ENCODE results near the gene CPOX.

DNA sequence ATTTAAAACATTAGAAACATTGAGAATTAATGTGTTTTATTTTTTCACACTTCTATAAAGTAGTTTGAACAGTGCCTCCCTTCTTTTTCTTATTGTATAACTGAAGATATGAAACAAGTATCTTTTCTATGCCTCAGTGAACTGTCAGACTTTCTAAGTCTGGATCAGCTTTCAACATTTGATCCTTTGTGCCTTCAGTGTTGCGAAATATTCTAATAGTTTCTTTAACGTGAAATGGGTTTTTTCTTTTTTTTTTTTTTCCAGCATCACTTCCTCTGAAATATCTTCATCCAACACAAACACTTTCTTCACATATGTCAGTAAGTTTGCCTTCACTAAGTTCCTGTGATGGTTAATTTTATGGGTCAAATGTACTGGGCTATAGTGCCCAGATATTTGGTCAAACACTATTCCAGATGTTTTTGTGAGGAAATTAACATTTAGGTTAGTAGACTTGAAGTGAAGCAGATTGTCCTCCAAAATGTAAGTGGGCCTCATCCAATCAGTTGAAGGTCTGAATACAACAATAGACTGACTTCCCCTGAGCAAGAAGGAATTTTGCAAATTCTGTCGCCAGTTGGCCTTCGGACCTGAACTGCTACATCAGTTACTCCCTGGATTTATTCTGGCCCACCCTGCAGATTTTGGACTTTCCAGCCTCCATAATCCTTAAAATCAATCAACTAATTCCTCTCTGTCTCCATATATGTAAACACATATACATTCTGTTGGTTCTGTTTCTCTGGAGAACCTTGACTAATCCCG, 6.4 kb upstream of the CPOX start:
- TF ChIP-seq CTCF (IDR thresholded peaks at IDR 0.05) (no peak), POLR2A (IDR thresholded peaks at IDR 0.05) (no peak)
